K562 (cell line): Measurements from ENCODE around the gene SPON2. TPM values are rescaled to one million over a fixed set of nuclear protein-coding genes. Genes with fewer than 3 reads are reported as not detected.

Source experiments
- BRD9 ChIP-seq: fragments of 450-650 bp; IDR thresholded peaks from 2 replicates; pipeline ENCODE4 v1.6.1; 2018; ENCODE audit warnings: low read depth; ENCODE audit not compliant: partially characterized antibody
- CHAMP1 ChIP-seq: fragments of 450-650 bp; IDR thresholded peaks from 2 replicates; pipeline ENCODE4 v1.6.1; 2016; ENCODE audit warnings: mild to moderate bottlenecking
- ELF1 ChIP-seq: fragments of 200-800 bp; sonication (Bioruptor generic); IDR thresholded peaks from 2 replicates; pipeline ENCODE4 v1.6.1; 2016; ENCODE audit warnings: missing genetic modification characterization, missing compliant biosample characterization
- MIER1 ChIP-seq: fragments of 450-650 bp; IDR thresholded peaks from 2 replicates; pipeline ENCODE4 v1.6.1; 2016; ENCODE audit warnings: antibody characterized with exemption, mild to moderate bottlenecking, low read depth
- REST ChIP-seq, 2 experiments: fragments of 450-650 bp; formaldehyde crosslinking in 1 of 2; IDR thresholded peaks; 2 replicates each; pipeline versions ENCODE4 v1.4.0 to v1.6.1; 2014 to 2020; ENCODE audit warnings: mild to moderate bottlenecking in 2 of 2, borderline replicate concordance in 1 of 2, low read depth in 1 of 2
- RREB1 ChIP-seq: fragments of 250-450 bp; sonication (Bioruptor Pico); IDR thresholded peaks from 2 replicates; pipeline ENCODE4 v1.4.0; 2020
- ZNF232 ChIP-seq: sonication (generic); formaldehyde crosslinking; IDR thresholded peaks from 2 replicates; pipeline ENCODE4 v1.8.0; 2022; ENCODE audit warnings: mild to moderate bottlenecking, missing genetic modification reagents
- ZNF717 ChIP-seq: fragments of 250-450 bp; sonication (Bioruptor Pico); IDR thresholded peaks from 2 replicates; pipeline ENCODE4 v1.5.0; 2021
- polyA plus RNA-seq, 8 experiments: library from polyadenylated mRNA; depleted of rRNA in 4 of 8; stranded (reverse) in 5 of 8; unstranded in 3 of 8; fragments of >200 nt; fragmentation: Nextera tagmentation in 2 of 8; fragmentation: Illumina TruSeq in 1 of 8; extraction: Ambion mirVana in 2 of 8; extraction: Trizol in 1 of 8; gene quantifications; 2 replicates each; pipeline versions ENCODE4 v1.2.1 to v1.2.3, GENCODE V29; 2011 to 2014; ENCODE audit warnings: inconsistent platforms in 1 of 8, missing spikeins in 1 of 8
- total RNA-seq, 7 experiments: library from RNA; depleted of rRNA in 6 of 7; stranded (reverse); fragments of >200 nt in 6 of 7; fragmentation: Illumina TruSeq in 2 of 7; extraction: Trizol in 2 of 7; gene quantifications; 2 replicates each; pipeline versions ENCODE4 v1.2.1 to v1.2.3, GENCODE V29; 2011 to 2021; ENCODE audit warnings: low replicate concordance in 1 of 7

SPON2 gene
- total and polyA plus RNA-seq, 9 of the 15 experiments (the other 6 are each of a cell fraction or from before 2014, with no cell fraction given): 0.21 to 2.2 (median 0.83) TPM

DNA sequence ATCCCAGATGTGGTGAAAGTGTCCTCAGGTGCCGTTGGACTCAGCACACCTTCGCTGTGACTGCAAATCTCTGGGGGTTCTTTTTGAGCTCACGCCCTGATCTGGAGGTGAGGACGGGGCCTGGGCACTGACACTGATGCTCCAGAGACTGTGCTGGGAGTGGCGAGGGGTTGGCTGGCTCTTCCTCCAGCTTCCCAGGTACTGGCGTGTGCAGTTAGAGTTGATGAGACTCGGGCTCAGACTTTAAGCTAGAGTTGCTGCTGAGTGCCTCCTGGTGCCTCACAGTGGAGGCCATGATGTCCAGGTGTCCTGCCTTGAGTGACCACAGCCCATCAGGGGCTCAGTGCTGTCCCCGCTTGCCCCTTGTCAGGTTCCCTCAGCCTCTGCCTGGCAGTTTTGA lies 16.3 kb downstream of the SPON2 start (continued):
- TF ChIP-seq MIER1 (no peak), ELF1 (tag) (no peak), RREB1 (CRISPR knock-in tag) (no peak), ZNF232 (CRISPR knock-in tag) (no peak), REST (IDR thresholded peaks at IDR 0.05; ENCODE audit: borderline replicate concordance) (no peak), REST (CRISPR knock-in tag; IDR thresholded peaks at IDR 0.05; ENCODE audit: low read depth) (no peak), ZNF717 (CRISPR knock-in tag) (no peak), BRD9 (no peak), CHAMP1 (no peak)
- TF ChIP-seq, all 486 proteins: peak for 0
